ENCODE measurements around the gene ANTXRL.

DNA sequence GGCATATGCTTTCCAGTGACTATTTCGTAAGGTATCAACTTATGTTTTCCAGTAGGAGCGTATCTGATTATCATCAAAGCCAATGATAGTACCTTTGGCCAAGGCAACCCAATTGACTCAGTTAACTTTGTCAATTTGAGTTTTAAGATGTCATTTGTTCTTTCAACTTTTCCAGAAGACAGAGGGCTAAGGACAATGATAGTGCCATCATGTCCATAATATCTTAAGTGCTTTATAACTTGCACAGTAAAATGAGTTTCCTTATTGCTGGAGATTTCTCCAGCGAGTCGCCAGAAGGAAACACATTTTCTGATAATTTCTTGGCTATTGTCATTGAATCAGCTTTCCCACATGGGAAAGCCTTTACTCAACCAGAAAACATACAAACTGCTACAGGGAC is 35.0 kb downstream of the ANTXRL start:
- TF ChIP-seq POLR2AphosphoS5 (IDR thresholded peaks at IDR 0.05): no peak
- TF ChIP-seq, protein P1, sequence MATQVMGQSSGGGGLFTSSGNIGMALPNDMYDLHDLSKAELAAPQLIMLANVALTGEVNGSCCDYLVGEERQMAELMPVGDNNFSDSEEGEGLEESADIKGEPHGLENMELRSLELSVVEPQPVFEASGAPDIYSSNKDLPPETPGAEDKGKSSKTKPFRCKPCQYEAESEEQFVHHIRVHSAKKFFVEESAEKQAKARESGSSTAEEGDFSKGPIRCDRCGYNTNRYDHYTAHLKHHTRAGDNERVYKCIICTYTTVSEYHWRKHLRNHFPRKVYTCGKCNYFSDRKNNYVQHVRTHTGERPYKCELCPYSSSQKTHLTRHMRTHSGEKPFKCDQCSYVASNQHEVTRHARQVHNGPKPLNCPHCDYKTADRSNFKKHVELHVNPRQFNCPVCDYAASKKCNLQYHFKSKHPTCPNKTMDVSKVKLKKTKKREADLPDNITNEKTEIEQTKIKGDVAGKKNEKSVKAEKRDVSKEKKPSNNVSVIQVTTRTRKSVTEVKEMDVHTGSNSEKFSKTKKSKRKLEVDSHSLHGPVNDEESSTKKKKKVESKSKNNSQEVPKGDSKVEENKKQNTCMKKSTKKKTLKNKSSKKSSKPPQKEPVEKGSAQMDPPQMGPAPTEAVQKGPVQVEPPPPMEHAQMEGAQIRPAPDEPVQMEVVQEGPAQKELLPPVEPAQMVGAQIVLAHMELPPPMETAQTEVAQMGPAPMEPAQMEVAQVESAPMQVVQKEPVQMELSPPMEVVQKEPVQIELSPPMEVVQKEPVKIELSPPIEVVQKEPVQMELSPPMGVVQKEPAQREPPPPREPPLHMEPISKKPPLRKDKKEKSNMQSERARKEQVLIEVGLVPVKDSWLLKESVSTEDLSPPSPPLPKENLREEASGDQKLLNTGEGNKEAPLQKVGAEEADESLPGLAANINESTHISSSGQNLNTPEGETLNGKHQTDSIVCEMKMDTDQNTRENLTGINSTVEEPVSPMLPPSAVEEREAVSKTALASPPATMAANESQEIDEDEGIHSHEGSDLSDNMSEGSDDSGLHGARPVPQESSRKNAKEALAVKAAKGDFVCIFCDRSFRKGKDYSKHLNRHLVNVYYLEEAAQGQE (IDR thresholded peaks at IDR 0.05; ENCODE audit: borderline replicate concordance): no peak
- TF ChIP-seq, protein P2, sequence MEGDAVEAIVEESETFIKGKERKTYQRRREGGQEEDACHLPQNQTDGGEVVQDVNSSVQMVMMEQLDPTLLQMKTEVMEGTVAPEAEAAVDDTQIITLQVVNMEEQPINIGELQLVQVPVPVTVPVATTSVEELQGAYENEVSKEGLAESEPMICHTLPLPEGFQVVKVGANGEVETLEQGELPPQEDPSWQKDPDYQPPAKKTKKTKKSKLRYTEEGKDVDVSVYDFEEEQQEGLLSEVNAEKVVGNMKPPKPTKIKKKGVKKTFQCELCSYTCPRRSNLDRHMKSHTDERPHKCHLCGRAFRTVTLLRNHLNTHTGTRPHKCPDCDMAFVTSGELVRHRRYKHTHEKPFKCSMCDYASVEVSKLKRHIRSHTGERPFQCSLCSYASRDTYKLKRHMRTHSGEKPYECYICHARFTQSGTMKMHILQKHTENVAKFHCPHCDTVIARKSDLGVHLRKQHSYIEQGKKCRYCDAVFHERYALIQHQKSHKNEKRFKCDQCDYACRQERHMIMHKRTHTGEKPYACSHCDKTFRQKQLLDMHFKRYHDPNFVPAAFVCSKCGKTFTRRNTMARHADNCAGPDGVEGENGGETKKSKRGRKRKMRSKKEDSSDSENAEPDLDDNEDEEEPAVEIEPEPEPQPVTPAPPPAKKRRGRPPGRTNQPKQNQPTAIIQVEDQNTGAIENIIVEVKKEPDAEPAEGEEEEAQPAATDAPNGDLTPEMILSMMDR (IDR thresholded peaks at IDR 0.05; ENCODE audit: poor library complexity, severe bottlenecking): no peak
- no peak for TF ChIP-seq SMC3 (conservative IDR thresholded peaks at IDR 0.05; ENCODE audit: poor library complexity)

Data from neural cell (in vitro differentiated cells).